ENCODE measurements around the gene RGS12.

Gene RGS12

DNA sequence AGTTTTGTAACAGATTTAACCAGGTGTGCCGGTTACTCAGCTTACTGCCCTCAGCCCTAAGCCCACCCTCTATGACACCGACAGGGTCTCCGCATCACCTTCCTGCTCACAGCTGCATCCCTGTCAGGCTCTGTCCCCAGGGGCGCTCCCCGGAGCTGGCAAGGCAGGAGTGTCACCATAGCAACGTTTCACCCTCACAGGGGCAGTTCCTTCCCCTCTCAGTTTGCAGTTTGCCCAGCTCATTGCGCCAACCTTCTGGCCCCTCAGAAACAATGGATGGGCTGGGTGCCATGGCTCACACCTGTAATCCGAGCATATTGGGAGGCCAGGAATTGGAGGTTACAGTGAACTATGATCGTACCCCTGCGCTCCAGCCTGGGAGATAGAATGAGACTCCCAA is 42.6 kb downstream of the RGS12 start:
- no peak for DNase-seq (ENCODE audit: low read depth)

DNA sequence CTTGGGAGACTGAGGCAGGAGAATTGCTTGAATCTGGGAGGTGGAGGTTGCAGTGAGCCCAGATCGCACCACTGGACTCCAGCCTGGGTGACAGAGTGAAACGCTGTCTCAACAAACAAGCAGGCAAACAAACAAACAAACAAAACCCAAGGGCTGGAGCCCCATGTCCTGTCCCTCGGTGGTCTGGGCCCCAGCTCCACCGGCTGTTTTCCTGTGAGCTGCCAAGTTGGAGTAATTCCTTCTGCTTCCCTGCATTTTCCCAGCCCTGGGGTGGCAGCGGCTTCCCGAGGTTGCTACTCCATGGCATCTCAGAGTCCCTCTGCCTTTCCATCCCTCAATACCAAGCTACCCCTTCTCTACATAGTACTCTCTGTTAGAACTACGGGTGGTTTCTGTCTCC is 43.2 kb downstream of the RGS12 start:
- no peak for DNase-seq (ENCODE audit: low read depth)

DNA sequence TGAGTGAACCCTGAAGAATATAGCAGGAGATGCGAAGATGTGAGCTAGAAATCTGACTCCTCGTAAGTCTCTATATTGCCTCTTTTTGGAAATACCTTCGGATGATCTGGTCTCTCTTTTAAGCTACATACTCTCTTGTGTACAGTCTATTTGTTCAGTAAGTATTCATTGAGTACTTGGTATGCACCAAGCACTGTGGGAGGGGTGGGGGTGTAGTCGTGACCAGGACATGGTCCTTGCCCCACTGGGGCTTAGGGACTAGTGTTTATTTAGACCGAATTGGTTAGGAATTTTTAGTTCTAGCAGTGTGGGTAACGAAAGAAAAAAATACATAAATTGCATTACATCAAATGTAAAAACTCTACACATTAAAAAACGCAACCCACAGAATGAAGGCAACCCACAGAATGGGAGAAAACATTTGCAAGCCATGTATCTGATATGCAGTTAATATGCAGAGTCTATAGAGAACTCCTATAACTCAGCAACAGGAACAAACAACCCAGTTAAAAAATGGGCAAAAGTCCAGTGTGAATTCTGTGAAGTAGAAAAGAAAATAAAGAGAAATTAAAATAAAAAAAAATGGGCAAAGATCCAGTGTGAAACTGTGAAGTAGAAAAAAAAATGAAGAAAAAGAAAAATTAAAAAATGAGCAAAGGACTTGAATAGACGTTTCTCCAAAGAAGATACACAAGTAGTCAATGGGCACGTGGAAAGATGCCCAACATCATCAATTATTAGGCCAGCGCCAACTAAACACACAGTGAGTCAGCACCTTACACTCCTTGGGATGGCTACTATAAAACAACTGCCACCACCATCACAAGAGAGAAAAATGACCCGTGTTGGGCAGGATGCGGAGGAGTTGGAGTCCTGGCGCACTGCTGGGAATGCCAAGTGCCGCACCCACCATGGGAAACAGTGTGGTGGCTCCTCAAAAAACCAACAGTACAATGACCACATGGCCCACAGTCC is 43.8 kb downstream of the RGS12 start:
- no peak for DNase-seq (ENCODE audit: low read depth)

DNA sequence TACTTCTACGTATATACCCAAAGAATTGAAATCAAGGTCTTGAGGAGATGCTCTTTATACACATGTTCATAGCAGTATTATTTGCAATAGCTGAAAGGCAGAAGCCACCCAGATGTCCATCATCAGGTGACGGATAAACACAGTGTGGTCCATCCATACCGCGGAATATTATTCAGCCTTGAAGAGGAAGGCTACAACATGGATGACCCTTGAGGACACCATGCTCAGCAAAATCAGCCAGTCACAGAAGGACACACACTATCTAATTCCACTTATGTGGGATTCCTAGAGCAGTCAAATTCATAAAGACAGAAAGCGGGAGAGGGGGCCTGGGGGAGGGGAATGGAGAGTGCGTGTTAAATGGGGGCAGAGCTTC is 44.5 kb downstream of the RGS12 start:
- DNase-seq (ENCODE audit: low read depth), result no peak

DNA sequence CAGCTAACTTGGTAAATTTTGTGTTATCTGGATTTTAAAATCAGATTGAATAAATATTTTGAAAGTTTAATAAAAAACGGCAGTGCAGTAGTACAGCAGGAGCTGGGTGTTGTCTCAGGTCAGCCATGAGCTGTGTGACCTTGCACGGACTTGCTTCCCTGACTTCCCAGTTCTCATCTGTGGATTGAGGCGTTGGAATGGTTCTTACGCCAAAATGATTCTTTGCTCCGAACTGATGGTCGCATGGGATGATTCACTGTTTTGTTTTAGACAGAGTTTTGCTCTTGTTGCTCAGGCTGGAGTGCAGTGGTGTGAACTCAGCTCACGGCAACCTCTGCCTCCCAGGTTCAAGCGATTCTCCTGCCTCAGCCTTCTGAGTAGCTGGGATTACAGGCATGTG is 45.0 kb downstream of the RGS12 start:
- no peak for DNase-seq (ENCODE audit: low read depth)

GRCh38 chr4:3338321-3338838 is 45.6 kb downstream of the RGS12 start:
- no peak for DNase-seq (ENCODE audit: low read depth)

- DNase-seq (ENCODE audit: low read depth), result no peak
These were observed 46.2 kb downstream of the RGS12 start for GRCh38 chr4:3338976-3339531.

- DNase-seq (ENCODE audit: low read depth), result no peak
These were observed 46.8 kb downstream of the RGS12 start for GRCh38 chr4:3339577-3339976.

DNA sequence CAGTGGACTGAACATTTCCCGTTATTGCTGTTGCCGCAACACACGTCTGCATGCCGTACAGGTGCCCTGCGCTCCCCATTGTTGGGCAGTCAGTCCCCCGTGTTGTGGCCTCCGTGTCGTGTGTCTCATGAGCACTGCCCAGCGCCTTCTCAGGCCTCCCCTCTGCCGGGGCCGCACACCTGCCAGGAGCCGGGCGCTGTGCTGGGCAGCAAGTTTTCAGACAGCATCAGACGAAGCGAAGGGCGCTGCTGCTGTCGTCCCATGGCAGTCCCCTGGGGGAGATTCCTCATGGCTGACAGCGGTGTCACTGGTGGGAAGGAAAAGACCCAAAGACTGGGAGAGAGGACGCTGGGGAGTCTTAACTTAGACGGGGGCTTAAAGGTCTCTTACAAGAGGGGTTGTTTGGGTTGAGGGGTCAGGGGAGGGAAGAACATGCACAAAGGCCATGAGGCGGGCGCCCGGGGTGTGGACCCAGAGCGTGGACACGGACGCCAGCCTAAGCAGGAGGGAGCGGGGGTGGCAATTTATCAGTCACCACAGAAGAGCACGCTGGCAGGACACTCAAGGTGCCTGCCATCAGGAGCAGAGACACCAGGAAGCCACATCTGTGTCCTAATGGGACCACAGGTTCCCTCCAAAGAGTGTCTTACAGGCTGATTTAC is 47.3 kb downstream of the RGS12 start:
- no peak for DNase-seq (ENCODE audit: low read depth)

- DNase-seq (ENCODE audit: low read depth), result no peak
These were observed 47.9 kb downstream of the RGS12 start for GRCh38 chr4:3340700-3341083.

- no peak for DNase-seq (ENCODE audit: low read depth)
These were observed 48.9 kb downstream of the RGS12 start for GRCh38 chr4:3341760-3342159.

- no peak for DNase-seq (ENCODE audit: low read depth)
These were observed 49.5 kb downstream of the RGS12 start for GRCh38 chr4:3342182-3342854.

Measured in stimulated activated CD8-positive, alpha-beta memory T cell treated with anti-CD3 and anti-CD28 coated beads, Interleukin-12 subunit alpha, Interleukin-12 subunit beta, amount 100 ng/mL, for 4 hours (primary cell).